Measurements from ENCODE around the gene IFT81. TPM values are rescaled to one million over a fixed set of nuclear protein-coding genes. Genes with fewer than 3 reads are reported as not detected.

IFT81 gene
- total RNA-seq, 1 experiment from 2014 or later: 10.5 TPM

DNA sequence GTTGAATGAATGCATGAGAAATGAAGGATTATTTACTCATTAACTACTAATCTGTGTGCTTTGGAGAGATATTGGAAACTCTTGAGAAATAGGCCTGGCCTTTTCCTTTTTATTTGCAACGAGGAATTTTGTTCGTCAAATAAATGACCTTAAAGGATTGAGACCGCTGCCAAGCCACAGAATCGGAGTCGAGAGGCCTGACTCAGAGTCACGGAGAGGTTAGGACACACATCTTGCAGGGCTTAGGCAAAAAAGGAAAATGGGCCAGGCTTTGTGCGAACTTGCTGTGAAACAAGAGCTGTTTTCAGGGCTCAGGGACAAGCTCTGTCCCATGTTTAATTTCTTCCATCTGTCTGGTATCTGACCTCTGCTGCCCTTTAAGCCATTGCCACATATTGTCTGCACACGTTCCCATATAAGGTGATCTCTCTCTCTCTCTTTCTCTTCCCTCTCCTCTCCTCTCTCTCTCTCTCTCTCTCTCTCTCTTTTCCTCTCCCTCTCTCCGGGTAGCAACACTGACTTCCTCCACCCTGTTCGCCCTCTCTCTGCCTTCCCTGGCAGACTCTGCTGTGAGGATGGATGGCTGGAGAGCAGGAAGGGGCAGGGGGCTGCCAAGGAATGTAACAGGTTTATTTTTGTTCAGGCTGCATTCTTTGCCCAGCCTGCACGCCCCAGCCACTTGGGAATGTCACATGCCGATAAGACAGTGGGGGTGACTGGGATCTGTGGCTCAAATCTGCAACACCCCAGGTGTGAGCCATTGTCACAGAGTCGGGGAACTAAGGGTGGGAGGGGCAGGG lies 14.9 kb upstream of the IFT81 start:
- POLR2A ChIA-PET: no interaction called here
- CTCF ChIA-PET: no interaction called here
- H3K9me3 Mint-ChIP-seq: 0 out of 2 replicates have a peak, but pooled peaks cover 4% of the 10 kb centered on the region
- H3K4me3 Mint-ChIP-seq: no peak overlapping the region
- peak overlapping the region; percentile 55 for H3K27ac Mint-ChIP-seq
- no peaks in the 10 kb centered on the region for H3K36me3 Mint-ChIP-seq
- TF ChIP-seq ZNF671 (CRISPR knock-in tag; IDR thresholded peaks at IDR 0.05) (no peak), CREM (CRISPR knock-in tag; IDR thresholded peaks at IDR 0.05) (no peak), GRHL2 (CRISPR knock-in tag; IDR thresholded peaks at IDR 0.05; ENCODE audit: insufficient replicate concordance, severe bottlenecking) (no peak)
- peaks cover 9% of the 10 kb centered on the region for H3K4me1 Mint-ChIP-seq
- H3K27me3 Mint-ChIP-seq (ENCODE audit: low read depth): peaks cover 4% of the 10 kb centered on the region; the same call in 1 of the 2 replicates
- DNase-seq (ENCODE audit: low spot score): peak; percentile 22
- ATAC-seq: peak; percentile 78

GRCh38 chr12:110109837-110110535 lies 14.2 kb upstream of the IFT81 start:
- Mint-ChIP-seq H3K27ac (no peak overlapping the region), H3K9me3 (0 out of 2 replicates have a peak, but pooled peaks cover 4% of the 10 kb centered on the region), H3K4me1 (peaks cover 9% of the 10 kb centered on the region), H3K27me3 (ENCODE audit: low read depth) (peaks cover 4% of the 10 kb centered on the region; the same call in 1 of the 2 replicates), H3K4me3 (no peak overlapping the region), H3K36me3 (no peaks in the 10 kb centered on the region)
- ATAC-seq (no peak), DNase-seq (ENCODE audit: low spot score) (no peak)
- POLR2A ChIA-PET: no interaction called here
- CTCF ChIA-PET: interaction anchor here (0.7 kb wide), 1 partner anchor 311 kb away, joined by 3 read pairs; no protein-coding TSS in a partner anchor
- TF ChIP-seq GABPB1 (CRISPR knock-in tag; IDR thresholded peaks at IDR 0.05) (no peak), MAX (CRISPR knock-in tag; IDR thresholded peaks at IDR 0.05) (no peak), ATF1 (CRISPR knock-in tag; IDR thresholded peaks at IDR 0.05) (no peak), ESRRA (CRISPR knock-in tag; IDR thresholded peaks at IDR 0.05; ENCODE audit: borderline replicate concordance) (no peak), NR2C2 (CRISPR knock-in tag; IDR thresholded peaks at IDR 0.05) (no peak), NFE2L1 (CRISPR knock-in tag; IDR thresholded peaks at IDR 0.05) (no peak), NR3C1 (CRISPR knock-in tag; conservative IDR thresholded peaks at IDR 0.05; ENCODE audit: low read depth) (no peak), USF2 (CRISPR knock-in tag; IDR thresholded peaks at IDR 0.05) (no peak), TEAD1 (CRISPR knock-in tag; IDR thresholded peaks at IDR 0.05) (no peak), FOXK1 (CRISPR knock-in tag; IDR thresholded peaks at IDR 0.05) (no peak), NFATC4 (CRISPR knock-in tag; IDR thresholded peaks at IDR 0.05) (no peak), MXD4 (CRISPR knock-in tag; IDR thresholded peaks at IDR 0.05; ENCODE audit: borderline replicate concordance) (no peak), JUN (CRISPR knock-in tag; IDR thresholded peaks at IDR 0.05) (no peak)

DNA sequence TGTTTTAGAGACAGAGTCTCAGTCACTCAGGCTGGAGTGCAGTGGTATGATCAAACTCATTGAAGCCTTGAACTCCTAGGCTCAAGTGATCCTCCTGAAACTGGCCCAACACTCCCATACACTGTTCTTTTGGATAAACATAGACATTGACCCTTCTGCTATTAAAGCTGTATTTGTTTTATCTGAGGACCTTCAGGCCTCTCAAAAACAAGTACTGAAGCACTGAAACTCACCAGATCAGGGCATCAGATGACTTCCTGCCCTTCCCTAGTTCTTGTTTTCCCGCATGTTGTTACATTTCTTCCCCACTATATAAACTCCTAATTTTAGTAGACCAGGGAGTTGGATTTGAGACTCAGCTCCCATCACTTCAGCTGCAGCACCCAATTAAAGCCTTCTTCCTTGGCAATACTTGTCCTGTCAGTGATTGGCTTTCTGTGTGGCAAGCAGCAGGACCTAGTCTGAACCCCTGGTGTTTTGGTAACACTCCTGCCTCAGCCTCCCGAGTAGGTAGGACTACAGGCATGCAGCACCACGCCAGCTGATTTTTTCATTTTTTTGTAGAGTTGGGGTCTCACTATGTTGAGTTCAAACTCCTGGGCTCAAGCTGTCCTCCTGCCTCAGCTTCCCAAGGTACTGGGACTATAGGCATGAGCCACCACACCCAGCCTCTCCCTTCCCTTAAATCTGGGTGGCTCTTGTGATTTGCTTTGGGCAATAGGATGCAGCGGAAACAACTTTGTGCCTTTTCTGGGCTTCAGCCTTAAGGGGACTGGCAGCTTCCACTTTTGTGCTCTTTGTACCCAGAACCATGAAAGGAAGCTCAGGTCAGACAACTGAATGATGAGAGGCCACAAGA lies 12.5 kb upstream of the IFT81 start:
- Mint-ChIP-seq H3K4me3 (no peak overlapping the region), H3K9me3 (0 out of 2 replicates have a peak, but pooled peaks cover 4% of the 10 kb centered on the region), H3K36me3 (no peaks in the 10 kb centered on the region), H3K4me1 (peaks cover 9% of the 10 kb centered on the region), H3K27me3 (ENCODE audit: low read depth) (no peaks in the 10 kb centered on the region), H3K27ac (no peak overlapping the region)
- no peak for ATAC-seq
- no peak for DNase-seq (ENCODE audit: low spot score)
- ChIA-PET CTCF (interaction anchor here (1.2 to 1.5 kb wide), 2 partner anchors 9 to 12 kb away, joined by 5 to 10 read pairs; no protein-coding TSS in a partner anchor), POLR2A (interaction anchor here (0.6 kb wide), 1 partner anchor 356 kb away, joined by 3 read pairs; the partner anchor contains the start of gene GPN3)
- TF ChIP-seq JUN (CRISPR knock-in tag; IDR thresholded peaks at IDR 0.05) (no peak), SMAD3 (CRISPR knock-in tag; IDR thresholded peaks at IDR 0.05; ENCODE audit: borderline replicate concordance) (no peak), ZNF317 (CRISPR knock-in tag; IDR thresholded peaks at IDR 0.05; ENCODE audit: borderline replicate concordance, low read depth) (no peak), ZNF138 (CRISPR knock-in tag; conservative IDR thresholded peaks at IDR 0.05) (no peak), MYBL2 (CRISPR knock-in tag; IDR thresholded peaks at IDR 0.05) (no peak), ZMAT4 (CRISPR knock-in tag; IDR thresholded peaks at IDR 0.05) (no peak), USF1 (CRISPR knock-in tag; IDR thresholded peaks at IDR 0.05) (no peak), E2F1 (CRISPR knock-in tag; IDR thresholded peaks at IDR 0.05) (no peak)
- TF ChIP-seq, protein P1, sequence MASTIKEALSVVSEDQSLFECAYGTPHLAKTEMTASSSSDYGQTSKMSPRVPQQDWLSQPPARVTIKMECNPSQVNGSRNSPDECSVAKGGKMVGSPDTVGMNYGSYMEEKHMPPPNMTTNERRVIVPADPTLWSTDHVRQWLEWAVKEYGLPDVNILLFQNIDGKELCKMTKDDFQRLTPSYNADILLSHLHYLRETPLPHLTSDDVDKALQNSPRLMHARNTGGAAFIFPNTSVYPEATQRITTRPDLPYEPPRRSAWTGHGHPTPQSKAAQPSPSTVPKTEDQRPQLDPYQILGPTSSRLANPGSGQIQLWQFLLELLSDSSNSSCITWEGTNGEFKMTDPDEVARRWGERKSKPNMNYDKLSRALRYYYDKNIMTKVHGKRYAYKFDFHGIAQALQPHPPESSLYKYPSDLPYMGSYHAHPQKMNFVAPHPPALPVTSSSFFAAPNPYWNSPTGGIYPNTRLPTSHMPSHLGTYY (CRISPR knock-in tag; IDR thresholded peaks at IDR 0.05): no peak
